Measurements from ENCODE around the gene MAP3K20.

- TF ChIP-seq, protein P1, sequence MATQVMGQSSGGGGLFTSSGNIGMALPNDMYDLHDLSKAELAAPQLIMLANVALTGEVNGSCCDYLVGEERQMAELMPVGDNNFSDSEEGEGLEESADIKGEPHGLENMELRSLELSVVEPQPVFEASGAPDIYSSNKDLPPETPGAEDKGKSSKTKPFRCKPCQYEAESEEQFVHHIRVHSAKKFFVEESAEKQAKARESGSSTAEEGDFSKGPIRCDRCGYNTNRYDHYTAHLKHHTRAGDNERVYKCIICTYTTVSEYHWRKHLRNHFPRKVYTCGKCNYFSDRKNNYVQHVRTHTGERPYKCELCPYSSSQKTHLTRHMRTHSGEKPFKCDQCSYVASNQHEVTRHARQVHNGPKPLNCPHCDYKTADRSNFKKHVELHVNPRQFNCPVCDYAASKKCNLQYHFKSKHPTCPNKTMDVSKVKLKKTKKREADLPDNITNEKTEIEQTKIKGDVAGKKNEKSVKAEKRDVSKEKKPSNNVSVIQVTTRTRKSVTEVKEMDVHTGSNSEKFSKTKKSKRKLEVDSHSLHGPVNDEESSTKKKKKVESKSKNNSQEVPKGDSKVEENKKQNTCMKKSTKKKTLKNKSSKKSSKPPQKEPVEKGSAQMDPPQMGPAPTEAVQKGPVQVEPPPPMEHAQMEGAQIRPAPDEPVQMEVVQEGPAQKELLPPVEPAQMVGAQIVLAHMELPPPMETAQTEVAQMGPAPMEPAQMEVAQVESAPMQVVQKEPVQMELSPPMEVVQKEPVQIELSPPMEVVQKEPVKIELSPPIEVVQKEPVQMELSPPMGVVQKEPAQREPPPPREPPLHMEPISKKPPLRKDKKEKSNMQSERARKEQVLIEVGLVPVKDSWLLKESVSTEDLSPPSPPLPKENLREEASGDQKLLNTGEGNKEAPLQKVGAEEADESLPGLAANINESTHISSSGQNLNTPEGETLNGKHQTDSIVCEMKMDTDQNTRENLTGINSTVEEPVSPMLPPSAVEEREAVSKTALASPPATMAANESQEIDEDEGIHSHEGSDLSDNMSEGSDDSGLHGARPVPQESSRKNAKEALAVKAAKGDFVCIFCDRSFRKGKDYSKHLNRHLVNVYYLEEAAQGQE (IDR thresholded peaks at IDR 0.05; ENCODE audit: insufficient read depth in 1 of 2, low read depth in 2 of 2, low read length in 2 of 2) = no peak
- TF ChIP-seq TAF1 (IDR thresholded peaks at IDR 0.05; ENCODE audit: borderline replicate concordance, insufficient read depth, low read length) (no peak), SIN3A (IDR thresholded peaks at IDR 0.05; ENCODE audit: borderline replicate concordance, insufficient read depth, low read length) (0 out of 2 replicates have a peak, but pooled peaks have one; percentile 35)
These were observed at the start of gene MAP3K20 for GRCh38 chr2:173075781-173076580.

Data from PFSK-1 (cell line).